Neural cell (in vitro differentiated cells): ENCODE data around the gene AKT1S1.

Experiments used
- EP300 ChIP-seq: fragments of 450-650 bp; conservative IDR thresholded peaks from 2 replicates; pipeline ENCODE4 v1.6.1; 2014; ENCODE audit warnings: antibody characterized with exemption, mild to moderate bottlenecking, moderate library complexity; ENCODE audit not compliant: poor library complexity, severe bottlenecking
- EZH2 ChIP-seq: fragments of 200-600, 300-800 bp; shearing (Covaris generic), sonication (generic); IDR thresholded peaks from 2 replicates; pipeline ENCODE4 v1.6.1; 2014; ENCODE audit warnings: antibody characterized with exemption, low read length, borderline replicate concordance, mild to moderate bottlenecking; ENCODE audit not compliant: insufficient read depth, poor library complexity, severe bottlenecking
- MXI1 ChIP-seq: fragments of 450-650 bp; conservative IDR thresholded peaks from 2 replicates; pipeline ENCODE4 v1.6.1; 2014; ENCODE audit warnings: antibody characterized with exemption, mild to moderate bottlenecking; ENCODE audit not compliant: poor library complexity, severe bottlenecking
- POLR2AphosphoS5 ChIP-seq: IDR thresholded peaks from 2 replicates; pipeline ENCODE4 v1.6.1; 2012
- RAD21 ChIP-seq: fragments of 450-650 bp; conservative IDR thresholded peaks from 2 replicates; pipeline ENCODE4 v1.6.1; 2014; ENCODE audit warnings: antibody characterized with exemption, mild to moderate bottlenecking, moderate library complexity
- TAF1 ChIP-seq: IDR thresholded peaks from 2 replicates; pipeline ENCODE4 v1.6.1; 2012; ENCODE audit warnings: low read depth
- TF ChIP-seq, protein P1 (sequence below): fragments of 450-650 bp; IDR thresholded peaks from 2 replicates; pipeline ENCODE4 v1.5.1; 2014; ENCODE audit warnings: antibody characterized with exemption, mild to moderate bottlenecking, moderate library complexity; ENCODE audit not compliant: poor library complexity, severe bottlenecking

DNA sequence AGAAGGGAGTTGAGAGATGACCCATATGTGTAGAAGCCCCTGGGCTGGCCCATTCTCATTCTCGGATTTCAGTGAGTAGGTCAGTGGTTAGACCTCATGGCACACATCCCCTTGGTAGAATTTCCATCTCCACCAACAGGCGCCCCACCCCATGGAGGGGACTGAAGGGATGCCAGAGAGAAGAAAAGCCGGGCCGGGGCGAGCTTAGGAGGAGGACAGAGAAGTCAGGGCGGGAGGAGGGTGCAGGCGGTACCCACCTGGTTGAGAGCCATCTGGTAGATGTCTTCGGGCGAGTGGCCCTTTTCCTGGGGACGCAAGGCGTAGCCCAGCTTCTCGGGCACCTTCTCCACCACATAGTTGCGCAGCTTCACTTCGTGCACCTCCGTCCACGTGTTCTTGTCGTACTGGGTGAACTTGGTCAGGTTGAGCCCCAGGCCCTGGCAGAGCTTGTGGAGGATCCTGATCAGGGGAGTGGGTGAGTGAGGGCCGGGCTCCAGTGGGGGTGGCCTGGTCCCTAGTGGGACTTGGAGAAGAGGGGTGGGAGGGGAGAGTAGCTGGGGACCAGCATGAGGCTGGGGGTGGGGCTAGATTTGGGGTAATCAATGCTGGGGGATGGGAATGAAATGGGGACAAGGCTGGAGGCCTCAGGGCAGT, 17.0 kb upstream of the AKT1S1 start:
- TF ChIP-seq, protein P1, sequence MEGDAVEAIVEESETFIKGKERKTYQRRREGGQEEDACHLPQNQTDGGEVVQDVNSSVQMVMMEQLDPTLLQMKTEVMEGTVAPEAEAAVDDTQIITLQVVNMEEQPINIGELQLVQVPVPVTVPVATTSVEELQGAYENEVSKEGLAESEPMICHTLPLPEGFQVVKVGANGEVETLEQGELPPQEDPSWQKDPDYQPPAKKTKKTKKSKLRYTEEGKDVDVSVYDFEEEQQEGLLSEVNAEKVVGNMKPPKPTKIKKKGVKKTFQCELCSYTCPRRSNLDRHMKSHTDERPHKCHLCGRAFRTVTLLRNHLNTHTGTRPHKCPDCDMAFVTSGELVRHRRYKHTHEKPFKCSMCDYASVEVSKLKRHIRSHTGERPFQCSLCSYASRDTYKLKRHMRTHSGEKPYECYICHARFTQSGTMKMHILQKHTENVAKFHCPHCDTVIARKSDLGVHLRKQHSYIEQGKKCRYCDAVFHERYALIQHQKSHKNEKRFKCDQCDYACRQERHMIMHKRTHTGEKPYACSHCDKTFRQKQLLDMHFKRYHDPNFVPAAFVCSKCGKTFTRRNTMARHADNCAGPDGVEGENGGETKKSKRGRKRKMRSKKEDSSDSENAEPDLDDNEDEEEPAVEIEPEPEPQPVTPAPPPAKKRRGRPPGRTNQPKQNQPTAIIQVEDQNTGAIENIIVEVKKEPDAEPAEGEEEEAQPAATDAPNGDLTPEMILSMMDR: no peak
- TF ChIP-seq POLR2AphosphoS5 (no peak), TAF1 (no peak), EP300 (no peak), MXI1 (no peak), RAD21 (no peak), EZH2 (no peak)
